ENCODE measurements around the gene LOXL1. TPM values are rescaled to one million over a fixed set of nuclear protein-coding genes. Genes with fewer than 3 reads are reported as not detected.

LOXL1 gene
- total and polyA plus RNA-seq, 7 donors = 3.0 to 27.7 (median 9.7) TPM; not detected in 1

DNA sequence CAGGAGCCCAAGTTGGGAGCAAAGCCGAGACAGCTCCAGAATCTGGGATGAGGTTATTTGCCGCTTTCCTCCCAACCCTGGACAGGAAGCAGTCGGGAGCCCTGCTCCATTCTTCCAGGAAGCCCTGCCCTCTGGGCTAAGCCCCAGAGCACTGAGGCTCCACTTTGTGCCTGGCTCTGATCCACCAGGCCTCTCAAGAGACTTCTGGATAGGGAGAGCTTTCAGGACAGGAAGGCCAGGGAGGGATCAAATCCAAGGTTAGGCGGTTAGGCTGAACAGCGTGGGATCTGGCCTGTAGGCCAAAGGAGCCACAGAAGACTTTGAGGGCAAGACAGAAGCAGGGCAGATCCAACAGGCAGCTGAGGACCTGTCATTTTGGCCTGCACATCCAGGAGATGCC is 65.0 kb downstream of the LOXL1 start:
- peaks cover 0 to 76% (median 69%) of the 10 kb centered on the region in 4 donors for H3K4me1 ChIP-seq
- peak; percentile 91 for DNase-seq
- intact Hi-C loops (cut with DNase I) = loop anchor here (5.0 to 10.0 kb wide), 3 partner anchors 56 to 1516 kb away; partner anchors contain the start of genes ARIH1 and SIN3A

DNA sequence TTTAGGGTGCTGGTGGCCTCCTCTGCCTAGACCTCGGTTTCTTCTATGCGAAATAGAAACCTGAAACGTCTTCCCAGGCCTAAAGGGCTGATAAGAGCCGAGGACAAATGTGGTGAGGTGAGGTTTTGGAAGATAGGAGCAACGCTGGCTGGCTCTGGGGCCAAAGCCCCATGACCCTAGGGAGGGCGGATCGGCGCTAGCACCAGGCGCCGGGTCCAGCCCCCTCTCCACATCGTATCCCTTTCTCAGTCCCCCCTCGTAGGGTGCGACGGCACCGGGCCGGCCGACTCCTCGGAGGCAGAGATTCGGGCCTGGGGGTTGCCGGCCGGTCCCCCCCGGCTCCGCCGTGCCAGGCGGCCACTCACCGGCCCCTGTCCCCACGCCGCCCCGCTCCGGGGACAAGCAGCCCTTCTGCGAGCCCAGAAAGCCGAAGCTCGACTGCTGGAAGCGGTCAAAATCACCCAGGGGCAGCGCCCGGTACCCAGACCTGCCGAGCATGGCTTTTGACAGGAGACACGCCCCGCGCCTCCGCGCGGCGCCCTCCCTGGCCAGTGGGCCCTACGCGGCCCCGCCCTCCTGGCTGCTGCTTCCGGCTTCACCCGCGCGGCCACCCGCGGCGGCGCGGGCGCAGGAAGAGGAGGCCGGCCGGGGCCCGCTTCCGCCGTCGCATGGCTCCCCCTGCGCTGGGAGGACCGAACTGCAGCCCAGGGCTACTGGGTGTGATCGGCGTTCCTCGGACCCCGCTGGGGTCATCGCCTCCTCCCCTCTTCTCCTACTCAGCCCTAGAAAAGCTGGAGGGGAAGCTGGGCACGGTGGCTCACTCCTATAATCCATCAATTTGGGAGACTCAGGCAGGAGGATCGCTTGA is 65.7 kb downstream of the LOXL1 start, which contains the start of gene STOML1:
Gene STOML1 (minus strand): TSS at position 570 of the 868 bp plus-strand sequence. CDS start 72 bp downstream, at position 498.
- H3K4me1 ChIP-seq = peaks cover 0 to 82% (median 73%) of the 10 kb centered on the region in 4 donors
- no peaks in the 10 kb centered on the region for H3K9me3 ChIP-seq
- TF ChIP-seq, protein P1, sequence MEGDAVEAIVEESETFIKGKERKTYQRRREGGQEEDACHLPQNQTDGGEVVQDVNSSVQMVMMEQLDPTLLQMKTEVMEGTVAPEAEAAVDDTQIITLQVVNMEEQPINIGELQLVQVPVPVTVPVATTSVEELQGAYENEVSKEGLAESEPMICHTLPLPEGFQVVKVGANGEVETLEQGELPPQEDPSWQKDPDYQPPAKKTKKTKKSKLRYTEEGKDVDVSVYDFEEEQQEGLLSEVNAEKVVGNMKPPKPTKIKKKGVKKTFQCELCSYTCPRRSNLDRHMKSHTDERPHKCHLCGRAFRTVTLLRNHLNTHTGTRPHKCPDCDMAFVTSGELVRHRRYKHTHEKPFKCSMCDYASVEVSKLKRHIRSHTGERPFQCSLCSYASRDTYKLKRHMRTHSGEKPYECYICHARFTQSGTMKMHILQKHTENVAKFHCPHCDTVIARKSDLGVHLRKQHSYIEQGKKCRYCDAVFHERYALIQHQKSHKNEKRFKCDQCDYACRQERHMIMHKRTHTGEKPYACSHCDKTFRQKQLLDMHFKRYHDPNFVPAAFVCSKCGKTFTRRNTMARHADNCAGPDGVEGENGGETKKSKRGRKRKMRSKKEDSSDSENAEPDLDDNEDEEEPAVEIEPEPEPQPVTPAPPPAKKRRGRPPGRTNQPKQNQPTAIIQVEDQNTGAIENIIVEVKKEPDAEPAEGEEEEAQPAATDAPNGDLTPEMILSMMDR (IDR thresholded peaks at IDR 0.05) = peak; percentile 61 to 94 (median 74)
- TF ChIP-seq POLR2AphosphoS5 (IDR thresholded peaks at IDR 0.05) (peak; percentile 47 to 84 (median 76)), EP300 (IDR thresholded peaks at IDR 0.05) (no peak), POLR2A (IDR thresholded peaks at IDR 0.05) (peak in 1 of 2 donors; percentile 31)
- 1% methylated on average over 72 of the region's 72 CpGs for WGBS, 2 donors
- DNase-seq = peak; percentile 94
- peak within 1 kb of the TSS; percentile 84 to 95 (median 88) for H3K27ac ChIP-seq
- no peaks in the 10 kb centered on the region for H3K27me3 ChIP-seq
- H3K36me3 ChIP-seq = peaks cover 0 to 13% (median 0%) of the 10 kb centered on the region in 4 donors
- intact Hi-C loops (cut with DNase I) = loop anchor here (5.0 to 10.0 kb wide), 3 partner anchors 55 to 1517 kb away; partner anchors contain the start of genes ARIH1 and SIN3A
- peak within 1 kb of the TSS; percentile 73 to 91 (median 79) for H3K4me3 ChIP-seq

More for the DNA sequence above, 65.0 kb downstream of the LOXL1 start:
- Histone ChIP-seq H3K27ac (peak overlapping the region; percentile 84 to 95 (median 88)), H3K9me3 (no peaks in the 10 kb centered on the region), H3K27me3 (no peaks in the 10 kb centered on the region), H3K36me3 (peaks cover 0 to 13% (median 0%) of the 10 kb centered on the region in 4 donors), H3K4me3 (peak overlapping the region; percentile 73 to 91 (median 79))
- TF ChIP-seq, protein P1 (IDR thresholded peaks at IDR 0.05) = no peak
- TF ChIP-seq EP300 (IDR thresholded peaks at IDR 0.05) = no peak
- TF ChIP-seq POLR2A (IDR thresholded peaks at IDR 0.05) = no peak
- TF ChIP-seq POLR2AphosphoS5 (IDR thresholded peaks at IDR 0.05) = peak in 1 of 4 donors; percentile 13
- WGBS, 2 donors = 64 to 68% methylated on average over 5 of the region's 5 CpGs

DNA sequence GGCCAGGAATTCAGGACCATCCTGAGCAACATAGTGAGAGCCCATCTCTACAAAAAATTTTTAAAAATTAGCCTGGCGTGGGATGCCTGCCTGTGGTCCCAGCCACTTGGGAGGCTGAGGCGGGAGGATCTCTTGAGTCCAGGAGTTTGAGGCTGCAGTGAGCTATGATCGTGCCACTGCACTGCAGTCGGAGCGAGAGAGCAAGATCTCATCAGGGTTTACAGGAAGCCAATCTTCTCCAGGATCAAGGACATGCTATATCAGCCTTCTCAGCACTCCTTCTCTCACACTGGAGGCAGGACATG is 66.3 kb downstream of the LOXL1 start:
- peaks cover 0 to 13% (median 0%) of the 10 kb centered on the region in 4 donors for H3K36me3 ChIP-seq
- peak overlapping the region; percentile 84 to 95 (median 88) for H3K27ac ChIP-seq
- peaks cover 0 to 87% (median 74%) of the 10 kb centered on the region in 4 donors for H3K4me1 ChIP-seq
- no peaks in the 10 kb centered on the region for H3K27me3 ChIP-seq
- 79 to 85% methylated on average over 5 of the region's 5 CpGs for WGBS, 2 donors
- intact Hi-C loops (cut with DNase I) = loop anchor here (5.0 to 10.0 kb wide), 3 partner anchors 55 to 1518 kb away; partner anchors contain the start of genes ARIH1 and SIN3A
- H3K4me3 ChIP-seq = peak overlapping the region in 3 of 4 donors; percentile 73 to 91 (median 85)
- no peaks in the 10 kb centered on the region for H3K9me3 ChIP-seq
- TF ChIP-seq, protein P1 (IDR thresholded peaks at IDR 0.05) = no peak
- TF ChIP-seq POLR2A (IDR thresholded peaks at IDR 0.05) (no peak), EP300 (IDR thresholded peaks at IDR 0.05) (no peak), POLR2AphosphoS5 (IDR thresholded peaks at IDR 0.05) (no peak)
- no peak for DNase-seq

DNA sequence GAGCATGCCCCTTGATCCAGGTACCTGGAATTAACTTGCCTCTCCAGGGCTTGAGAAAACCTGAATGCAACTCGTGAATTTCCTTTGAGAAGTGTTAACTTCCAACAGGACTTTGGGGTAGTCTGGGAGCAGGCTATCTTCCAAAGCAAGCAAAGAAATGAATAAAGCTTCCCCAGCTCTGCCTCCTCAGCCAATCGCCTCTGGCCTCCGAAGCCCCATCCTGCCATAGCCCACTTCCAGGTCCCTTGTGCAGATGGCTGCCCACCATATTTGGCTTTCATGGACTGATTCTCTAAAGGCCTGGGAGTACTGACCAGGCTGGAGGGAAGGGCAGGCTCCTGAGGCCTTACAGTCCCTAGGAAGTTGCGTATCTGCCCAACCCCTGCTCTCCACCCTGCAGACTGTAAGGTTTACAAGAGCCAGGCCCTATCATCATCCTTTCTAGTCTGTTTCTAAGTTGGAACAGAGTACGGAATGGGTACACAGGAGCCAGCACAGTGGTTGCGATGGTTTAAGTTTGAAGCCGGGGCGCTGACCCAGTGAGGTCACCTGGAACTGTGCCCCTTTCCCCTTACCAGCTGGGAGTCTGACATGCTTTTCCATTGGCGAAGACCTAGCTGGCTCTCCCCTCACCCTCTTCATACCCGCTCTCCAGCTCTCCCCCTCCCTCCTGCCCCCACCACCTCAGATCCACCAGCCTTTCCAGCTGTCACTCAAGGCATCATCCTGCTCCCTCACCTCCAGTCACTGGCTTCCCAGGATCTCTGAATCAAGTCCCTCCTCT is 67.1 kb downstream of the LOXL1 start:
- WGBS, 2 donors = 93 to 94% methylated on average over 10 of the region's 10 CpGs
- intact Hi-C loops (cut with DNase I) = loop anchor here (5.0 to 10.0 kb wide), 3 partner anchors 54 to 1519 kb away; partner anchors contain the start of genes ARIH1 and SIN3A
- DNase-seq = peak; percentile 61
- H3K4me1 ChIP-seq = peaks cover 0 to 87% (median 74%) of the 10 kb centered on the region in 4 donors
- H3K36me3 ChIP-seq = peaks cover 0 to 13% (median 6%) of the 10 kb centered on the region in 4 donors
- no peak for TF ChIP-seq POLR2AphosphoS5 (IDR thresholded peaks at IDR 0.05)
- TF ChIP-seq, protein P1 (IDR thresholded peaks at IDR 0.05) = no peak
- no peak for TF ChIP-seq POLR2A (IDR thresholded peaks at IDR 0.05)
- no peak for TF ChIP-seq EP300 (IDR thresholded peaks at IDR 0.05)
- H3K27ac ChIP-seq = peak overlapping the region; percentile 92 to 95 (median 94)
- peak overlapping the region in 3 of 4 donors; percentile 70 to 85 (median 85) for H3K4me3 ChIP-seq
- H3K27me3 ChIP-seq = no peaks in the 10 kb centered on the region
- H3K9me3 ChIP-seq = no peaks in the 10 kb centered on the region

All from sigmoid colon (tissue), 7 donors.